ENCODE results near the gene VEPH1. TPM values are rescaled to one million over a fixed set of nuclear protein-coding genes. Genes with fewer than 3 reads are reported as not detected.

VEPH1 gene
- total RNA-seq, 1 experiment from 2014 or later: 0.32 TPM

DNA sequence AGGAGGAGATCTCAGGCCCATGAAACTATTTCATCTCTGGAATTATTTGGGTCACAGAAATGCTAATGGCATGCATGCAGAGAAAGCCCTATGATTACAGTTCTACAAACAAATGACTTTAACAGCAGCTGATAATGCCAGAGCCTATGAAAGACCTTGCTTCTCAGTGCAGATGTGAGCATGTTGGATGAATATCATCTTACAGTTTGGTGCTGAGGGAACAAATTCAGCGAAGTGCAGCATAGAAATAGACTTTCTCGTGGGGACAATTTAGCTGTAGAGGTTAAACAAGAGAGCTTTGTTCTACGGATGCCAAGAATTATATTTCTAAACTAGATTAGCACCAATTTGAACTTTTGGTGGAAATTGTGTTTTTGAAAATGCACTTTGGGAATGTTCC is 38.9 kb downstream of the VEPH1 start:
- TF ChIP-seq, protein P1, sequence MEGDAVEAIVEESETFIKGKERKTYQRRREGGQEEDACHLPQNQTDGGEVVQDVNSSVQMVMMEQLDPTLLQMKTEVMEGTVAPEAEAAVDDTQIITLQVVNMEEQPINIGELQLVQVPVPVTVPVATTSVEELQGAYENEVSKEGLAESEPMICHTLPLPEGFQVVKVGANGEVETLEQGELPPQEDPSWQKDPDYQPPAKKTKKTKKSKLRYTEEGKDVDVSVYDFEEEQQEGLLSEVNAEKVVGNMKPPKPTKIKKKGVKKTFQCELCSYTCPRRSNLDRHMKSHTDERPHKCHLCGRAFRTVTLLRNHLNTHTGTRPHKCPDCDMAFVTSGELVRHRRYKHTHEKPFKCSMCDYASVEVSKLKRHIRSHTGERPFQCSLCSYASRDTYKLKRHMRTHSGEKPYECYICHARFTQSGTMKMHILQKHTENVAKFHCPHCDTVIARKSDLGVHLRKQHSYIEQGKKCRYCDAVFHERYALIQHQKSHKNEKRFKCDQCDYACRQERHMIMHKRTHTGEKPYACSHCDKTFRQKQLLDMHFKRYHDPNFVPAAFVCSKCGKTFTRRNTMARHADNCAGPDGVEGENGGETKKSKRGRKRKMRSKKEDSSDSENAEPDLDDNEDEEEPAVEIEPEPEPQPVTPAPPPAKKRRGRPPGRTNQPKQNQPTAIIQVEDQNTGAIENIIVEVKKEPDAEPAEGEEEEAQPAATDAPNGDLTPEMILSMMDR (conservative IDR thresholded peaks at IDR 0.05; ENCODE audit: low read depth, low read length): no peak
- TF ChIP-seq EZH2 (IDR thresholded peaks at IDR 0.05; ENCODE audit: borderline replicate concordance, low read depth, low read length, poor library complexity, severe bottlenecking): no peak
- ChIA-PET POLR2A (ENCODE audit: low non-redundant PET) (no interaction called here), CTCF (no interaction called here)
- Histone ChIP-seq H3K27me3 (replicated peaks; ENCODE audit: insufficient read depth, low read depth, low read length, poor library complexity) (peaks cover 9% of the 10 kb centered on the region), H3K4me3 (ENCODE audit: low read depth, low read length, poor library complexity, severe bottlenecking) (no peak overlapping the region), H3K36me3 (ENCODE audit: insufficient read depth, low read length, poor library complexity, severe bottlenecking) (no peaks in the 10 kb centered on the region), H3K27ac (ENCODE audit: low read depth, low read length, poor library complexity, severe bottlenecking) (no peak overlapping the region), H3K4me1 (ENCODE audit: insufficient read depth, low read length, poor library complexity, severe bottlenecking) (no peaks in the 10 kb centered on the region), H3K9me3 (ENCODE audit: low read depth, low read length, poor library complexity, severe bottlenecking) (no peaks in the 10 kb centered on the region)
- intact Hi-C loops (cut with micrococcal nuclease; ENCODE audit: unreplicated experiment): no loop called here
- no TSS peak for BruUV-seq (replicated peaks)
- no peak for DNase-seq (ENCODE audit: low spot score)

DNA sequence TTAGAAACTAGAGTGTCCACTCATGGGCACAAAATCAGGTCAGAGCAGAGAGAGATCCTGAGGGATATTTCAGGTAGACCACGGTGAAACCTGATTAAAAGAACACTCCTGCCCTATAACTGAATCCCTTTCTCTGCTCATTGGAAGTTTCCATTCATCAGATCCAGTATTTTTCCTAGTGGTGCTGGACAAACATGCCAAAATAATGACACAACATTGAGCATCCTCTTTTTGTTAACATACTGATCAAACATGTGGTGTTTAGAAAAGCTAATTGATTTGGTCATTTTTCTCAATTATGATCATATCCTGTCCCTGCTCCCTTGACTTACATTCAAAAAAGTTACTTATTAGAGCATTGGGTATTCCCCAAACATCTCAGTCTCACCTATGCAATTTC is 39.4 kb downstream of the VEPH1 start:
- no peak for DNase-seq (ENCODE audit: low spot score)
- no peaks in the 10 kb centered on the region for H3K36me3 ChIP-seq (ENCODE audit: insufficient read depth, low read length, poor library complexity, severe bottlenecking)
- no peaks in the 10 kb centered on the region for H3K9me3 ChIP-seq (ENCODE audit: low read depth, low read length, poor library complexity, severe bottlenecking)
- no peaks in the 10 kb centered on the region for H3K4me1 ChIP-seq (ENCODE audit: insufficient read depth, low read length, poor library complexity, severe bottlenecking)
- intact Hi-C loops (cut with micrococcal nuclease; ENCODE audit: unreplicated experiment): no loop called here
- BruUV-seq (replicated peaks): no TSS peak
- ChIA-PET CTCF (no interaction called here), POLR2A (ENCODE audit: low non-redundant PET) (no interaction called here)
- H3K27me3 ChIP-seq (replicated peaks; ENCODE audit: insufficient read depth, low read depth, low read length, poor library complexity): peaks cover 10% of the 10 kb centered on the region
- H3K4me3 ChIP-seq (ENCODE audit: low read depth, low read length, poor library complexity, severe bottlenecking): no peak overlapping the region
- TF ChIP-seq EZH2 (IDR thresholded peaks at IDR 0.05; ENCODE audit: borderline replicate concordance, low read depth, low read length, poor library complexity, severe bottlenecking): no peak
- TF ChIP-seq, protein P1 (conservative IDR thresholded peaks at IDR 0.05; ENCODE audit: low read depth, low read length): no peak
- H3K27ac ChIP-seq (ENCODE audit: low read depth, low read length, poor library complexity, severe bottlenecking): no peak overlapping the region

- peaks cover 28% of the 10 kb centered on the region for H3K27me3 ChIP-seq (replicated peaks; ENCODE audit: insufficient read depth, low read depth, low read length, poor library complexity)
- no peak for TF ChIP-seq EZH2 (IDR thresholded peaks at IDR 0.05; ENCODE audit: borderline replicate concordance, low read depth, low read length, poor library complexity, severe bottlenecking)
- TF ChIP-seq, protein P1 (conservative IDR thresholded peaks at IDR 0.05; ENCODE audit: low read depth, low read length): no peak
- no peak overlapping the region for H3K4me3 ChIP-seq (ENCODE audit: low read depth, low read length, poor library complexity, severe bottlenecking)
- no peaks in the 10 kb centered on the region for H3K36me3 ChIP-seq (ENCODE audit: insufficient read depth, low read length, poor library complexity, severe bottlenecking)
- intact Hi-C loops (cut with micrococcal nuclease; ENCODE audit: unreplicated experiment): no loop called here
- H3K27ac ChIP-seq (ENCODE audit: low read depth, low read length, poor library complexity, severe bottlenecking): no peak overlapping the region
- ChIA-PET CTCF (no interaction called here), POLR2A (ENCODE audit: low non-redundant PET) (no interaction called here)
- BruUV-seq (replicated peaks): no TSS peak
- no peaks in the 10 kb centered on the region for H3K9me3 ChIP-seq (ENCODE audit: low read depth, low read length, poor library complexity, severe bottlenecking)
- no peaks in the 10 kb centered on the region for H3K4me1 ChIP-seq (ENCODE audit: insufficient read depth, low read length, poor library complexity, severe bottlenecking)
- no peak for DNase-seq (ENCODE audit: low spot score)
These were observed 43.0 kb downstream of the VEPH1 start for GRCh38 chr3:157460253-157460652.

Measured in A673 (cell line).